GOT3 (cell line): ENCODE data around the gene SEMA3F.

Experiments used
- DNase-seq: peaks from one replicate; lab custom pipeline; 2025; ENCODE audit warnings: mixed read lengths; lab: John Stamatoyannopoulos, UW

The SEMA3F gene

DNA sequence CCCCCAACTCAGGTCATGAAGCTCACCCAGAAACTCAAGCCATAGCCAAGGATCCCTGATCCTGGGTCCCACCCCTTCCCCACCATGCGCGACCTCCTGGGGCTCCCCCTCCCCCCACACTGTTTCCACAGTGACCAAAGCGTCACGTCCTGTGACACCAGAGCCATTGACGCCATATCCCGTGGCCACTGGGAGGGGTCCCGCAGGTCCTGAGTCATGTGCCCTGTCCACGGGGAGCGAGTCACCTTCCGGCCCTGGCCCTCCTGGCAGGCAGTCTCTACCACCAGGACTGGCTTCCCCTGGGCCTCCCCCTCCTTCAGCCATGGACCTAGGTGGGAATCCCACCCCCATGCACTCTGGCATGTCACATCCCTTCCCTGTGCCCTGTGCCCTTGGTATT is 15.6 kb downstream of the SEMA3F start:
- DNase-seq, result no peak

GRCh38 chr3:50171540-50172301 is 16.6 kb downstream of the SEMA3F start:
- DNase-seq, result no peak

DNA sequence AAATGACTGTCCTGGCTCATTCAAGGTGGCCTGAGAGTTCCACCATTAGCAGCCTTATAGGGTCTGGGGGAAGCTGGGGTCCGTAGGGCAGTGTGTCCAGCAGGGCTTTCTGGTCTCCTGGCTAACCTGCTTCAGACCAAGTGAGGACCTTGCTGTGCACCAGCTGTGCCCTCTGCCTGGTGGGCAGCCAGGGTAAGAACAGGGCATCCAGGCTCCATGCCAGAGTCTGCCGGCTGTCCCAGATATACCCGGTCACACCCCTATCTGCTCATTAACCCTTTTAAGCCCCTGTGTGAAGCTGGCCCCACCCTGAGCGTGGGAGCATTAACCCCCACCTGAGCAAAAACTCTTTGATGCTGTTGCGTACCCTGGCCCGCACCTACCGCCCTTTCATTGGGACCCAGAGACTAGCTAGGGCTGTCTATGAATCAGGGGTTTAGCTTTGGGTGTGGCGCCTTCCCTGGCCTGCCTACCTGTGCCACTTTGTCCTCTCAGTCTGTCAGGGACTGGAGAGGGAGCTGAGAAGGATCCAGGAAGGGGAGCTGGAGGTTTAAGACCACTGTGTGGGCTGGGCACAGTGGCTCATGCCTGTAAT is 17.6 kb downstream of the SEMA3F start:
- no peak for DNase-seq

- DNase-seq, result no peak
These were observed 18.8 kb downstream of the SEMA3F start for GRCh38 chr3:50173685-50174516.

GRCh38 chr3:50174517-50174895 is 19.4 kb downstream of the SEMA3F start:
- no peak for DNase-seq

DNA sequence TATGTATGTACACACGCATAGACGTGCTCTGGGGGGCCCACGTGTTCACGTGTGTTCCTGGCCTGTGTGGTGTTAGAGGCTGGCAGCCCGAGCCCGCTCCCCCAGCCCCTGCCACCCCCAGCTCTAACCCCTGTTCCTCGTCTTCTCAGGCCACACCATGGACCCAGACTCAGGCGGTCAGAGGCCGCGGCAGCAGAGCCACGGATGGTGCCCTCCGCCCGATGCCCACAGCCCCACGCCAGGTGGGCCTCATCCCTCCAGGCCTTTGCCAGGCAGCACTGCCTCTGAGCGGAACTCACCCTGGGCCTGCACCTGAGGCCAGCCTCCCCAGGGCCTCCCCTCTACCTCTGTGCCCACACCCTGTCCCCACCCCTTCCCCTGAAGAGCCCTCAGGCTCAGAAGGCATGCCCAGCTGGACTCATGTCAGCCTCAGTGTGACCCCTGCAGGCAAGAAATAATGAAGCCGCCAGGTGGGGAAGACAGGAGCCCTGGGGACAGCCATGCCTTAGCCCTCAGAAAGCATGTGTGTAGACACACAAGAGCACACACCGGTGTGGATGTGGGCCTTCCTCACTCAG is 19.9 kb downstream of the SEMA3F start:
- DNase-seq, result no peak

- no peak for DNase-seq
These were observed 22.2 kb downstream of the SEMA3F start for GRCh38 chr3:50177346-50177745.

GRCh38 chr3:50179710-50180109 is 24.6 kb downstream of the SEMA3F start:
- no peak for DNase-seq

GRCh38 chr3:50181985-50182384 is 26.9 kb downstream of the SEMA3F start:
- no peak for DNase-seq

DNA sequence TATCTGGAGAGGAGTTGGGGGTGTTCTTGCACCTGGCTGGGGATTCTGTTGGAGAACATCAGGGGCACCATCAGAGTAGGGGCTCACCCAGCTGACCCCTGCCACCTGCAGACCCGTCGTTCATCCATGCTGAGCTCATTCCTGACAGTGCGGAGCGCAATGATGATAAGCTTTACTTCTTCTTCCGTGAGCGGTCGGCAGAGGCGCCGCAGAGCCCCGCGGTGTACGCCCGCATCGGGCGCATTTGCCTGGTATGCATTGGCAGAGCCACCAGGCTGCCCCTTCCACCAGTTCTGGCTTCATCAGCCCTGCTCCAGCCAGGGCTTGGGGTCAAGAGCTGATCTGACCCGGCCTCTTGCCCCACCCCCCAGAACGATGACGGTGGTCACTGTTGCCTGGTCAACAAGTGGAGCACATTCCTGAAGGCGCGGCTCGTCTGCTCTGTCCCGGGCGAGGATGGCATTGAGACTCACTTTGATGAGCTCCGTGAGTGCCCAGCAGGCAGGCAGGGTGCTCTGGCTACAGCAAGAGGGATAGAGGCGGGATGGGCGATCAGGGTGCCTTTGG is 27.5 kb downstream of the SEMA3F start:
- DNase-seq, result no peak

GRCh38 chr3:50183755-50184154 is 28.6 kb downstream of the SEMA3F start:
- DNase-seq, result no peak

GRCh38 chr3:50184242-50184978 is 29.3 kb downstream of the SEMA3F start:
- DNase-seq, result no peak

DNA sequence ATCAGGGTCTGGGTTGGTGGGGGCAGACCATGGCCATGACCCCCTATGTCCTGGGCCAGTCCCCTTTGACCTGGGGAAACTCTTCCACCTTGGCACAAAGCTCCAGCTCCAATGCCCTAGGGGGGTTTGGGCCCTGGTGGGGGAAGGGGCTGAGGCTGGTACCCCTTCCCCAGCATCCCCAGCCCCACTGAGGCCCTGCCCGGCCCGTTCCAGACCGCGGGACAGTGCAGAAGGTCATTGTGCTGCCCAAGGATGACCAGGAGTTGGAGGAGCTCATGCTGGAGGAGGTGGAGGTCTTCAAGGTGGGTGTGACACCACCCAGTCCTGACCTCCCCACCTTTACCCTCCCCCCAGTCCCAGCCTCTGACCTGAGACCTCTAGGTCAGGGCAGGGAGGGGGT is 30.1 kb downstream of the SEMA3F start:
- no peak for DNase-seq

DNA sequence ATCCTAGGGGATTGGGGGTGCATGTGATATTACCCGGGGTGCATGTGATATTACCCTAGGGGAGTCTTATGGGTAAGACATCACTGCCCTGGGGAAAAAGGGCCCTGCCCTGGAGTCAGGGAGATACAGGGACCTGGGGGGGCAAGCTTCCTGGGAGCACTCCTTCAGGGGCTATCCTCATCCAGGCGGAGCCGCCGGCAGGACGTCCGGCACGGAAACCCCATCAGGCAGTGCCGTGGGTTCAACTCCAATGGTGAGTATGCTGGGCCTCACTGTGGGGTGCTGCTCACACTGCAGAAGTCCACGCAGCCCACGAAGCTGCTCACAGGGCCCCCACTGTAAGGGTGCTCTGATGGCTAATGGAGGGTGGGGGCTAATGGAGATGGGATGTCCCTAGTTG is 31.0 kb downstream of the SEMA3F start:
- no peak for DNase-seq

GRCh38 chr3:50187750-50188149 is 32.6 kb downstream of the SEMA3F start:
- no peak for DNase-seq

DNA sequence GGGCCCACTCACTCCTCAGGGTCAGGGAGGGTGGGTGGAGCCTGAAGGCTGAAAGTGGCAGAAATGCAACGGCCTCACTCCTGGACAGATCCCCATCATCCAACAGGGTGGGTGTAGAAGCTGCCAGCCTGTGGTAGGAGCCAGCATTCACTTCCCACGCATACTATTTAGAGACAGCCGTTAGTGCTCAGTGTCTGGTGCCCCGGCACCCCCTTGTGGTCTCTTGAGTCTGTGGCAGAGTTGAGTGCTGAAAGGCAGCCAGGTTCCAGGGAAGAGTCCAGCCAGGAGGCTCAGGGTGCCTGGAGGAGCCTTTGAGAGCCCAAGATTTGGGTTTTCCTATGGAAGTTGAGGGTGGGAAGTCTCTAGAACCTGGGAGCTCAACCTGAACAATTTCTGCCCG is 34.1 kb downstream of the SEMA3F start:
- DNase-seq, result peak; percentile 26

DNA sequence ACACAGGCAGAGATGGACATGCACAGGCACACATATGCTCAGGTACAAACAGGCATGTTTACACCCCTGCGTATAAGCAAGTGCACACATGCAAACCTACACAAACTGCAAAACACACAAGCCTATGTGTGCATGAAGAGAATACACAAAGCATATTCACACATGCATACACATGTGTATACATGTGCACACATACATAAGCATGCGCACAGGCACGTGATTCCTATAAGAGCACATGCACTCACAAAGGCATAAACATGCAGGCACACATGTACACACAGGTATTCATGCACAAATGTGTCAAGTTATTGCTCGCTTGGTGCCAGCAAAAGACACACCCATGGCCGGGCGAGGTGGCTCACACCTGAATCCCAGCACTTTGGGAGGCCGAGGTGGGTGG is 34.9 kb downstream of the SEMA3F start:
- DNase-seq, result no peak

DNA sequence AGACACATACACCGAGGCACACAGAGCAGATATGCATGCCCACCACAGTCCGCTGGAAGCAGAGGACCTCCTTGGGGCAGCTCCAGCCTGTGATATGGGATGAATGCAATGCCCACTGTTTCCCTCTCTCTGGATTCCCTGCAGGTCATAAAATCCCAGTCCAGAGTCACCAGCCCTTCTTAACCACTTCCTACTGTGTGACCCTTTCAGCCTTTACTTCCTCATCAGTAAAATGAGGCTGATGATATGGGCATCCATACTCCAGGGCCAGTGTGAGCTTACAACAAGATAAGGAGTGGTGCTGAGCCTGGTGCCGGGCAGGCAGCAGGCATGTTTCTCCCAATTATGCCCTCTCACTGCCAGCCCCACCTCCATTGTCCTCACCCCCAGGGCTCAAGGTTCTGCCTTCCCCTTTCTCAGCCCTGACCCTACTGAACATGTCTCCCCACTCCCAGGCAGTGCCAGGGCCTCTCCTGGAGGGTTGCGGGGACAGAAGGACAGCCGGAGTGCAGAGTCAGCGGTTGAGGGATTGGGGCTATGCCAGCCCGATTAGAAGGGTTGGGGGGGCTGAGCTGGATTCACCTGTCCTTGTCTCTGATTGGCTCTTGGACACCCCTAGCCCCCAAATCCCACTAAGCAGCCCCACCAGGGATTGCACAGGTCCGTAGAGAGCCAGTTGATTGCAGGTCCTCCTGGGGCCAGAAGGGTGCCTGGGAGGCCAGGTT is 36.0 kb downstream of the SEMA3F start, which contains the start of gene GNAT1:
TSS of gene GNAT1 (plus strand) at position 675 of the 725 bp plus-strand sequence. CDS start 116 bp downstream, outside the sequence.
- DNase-seq, result no peak

DNA sequence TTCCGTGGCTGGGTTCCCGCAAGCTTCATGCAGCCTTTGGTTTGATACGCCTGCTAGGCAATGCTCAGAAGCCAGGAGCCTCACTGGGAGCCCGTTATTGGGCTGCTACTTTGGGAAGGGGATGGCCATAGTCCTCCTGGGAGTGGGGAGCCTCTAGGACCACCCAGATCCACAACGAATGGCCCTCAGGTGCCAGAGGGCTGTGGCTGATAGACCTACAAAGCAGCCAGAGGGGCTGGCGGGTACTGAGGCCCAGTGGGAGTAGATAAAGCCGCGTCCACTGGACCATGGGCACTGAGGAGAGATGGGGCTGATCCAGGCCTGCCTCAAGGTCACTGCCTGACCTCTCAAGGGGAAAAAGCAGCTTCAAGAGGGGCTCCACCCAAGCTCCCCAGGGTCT is 37.0 kb downstream of the SEMA3F start:
- no peak for DNase-seq

DNA sequence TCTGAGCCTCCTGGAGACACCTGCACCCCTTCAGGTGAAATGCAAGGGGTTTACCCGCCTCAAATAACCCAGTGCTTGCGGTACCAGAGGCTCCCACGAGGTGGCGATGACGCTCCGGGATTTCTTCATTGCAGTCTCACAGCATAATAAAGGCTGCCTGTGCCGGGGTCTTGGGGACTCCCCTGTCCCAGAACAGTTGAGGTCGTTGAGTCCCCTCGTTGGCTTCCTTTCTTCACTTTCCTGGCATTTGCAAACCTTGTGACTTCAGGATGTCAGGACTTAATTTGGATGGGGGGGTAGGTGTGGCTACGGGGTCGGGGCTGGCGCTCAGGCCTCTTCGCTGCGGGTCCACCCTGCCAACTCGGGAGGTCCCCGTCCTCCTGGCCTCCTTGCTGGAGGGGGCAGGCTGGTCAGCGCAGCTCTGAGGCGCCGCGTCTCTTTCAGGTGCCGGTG is 37.6 kb downstream of the SEMA3F start:
- no peak for DNase-seq

DNA sequence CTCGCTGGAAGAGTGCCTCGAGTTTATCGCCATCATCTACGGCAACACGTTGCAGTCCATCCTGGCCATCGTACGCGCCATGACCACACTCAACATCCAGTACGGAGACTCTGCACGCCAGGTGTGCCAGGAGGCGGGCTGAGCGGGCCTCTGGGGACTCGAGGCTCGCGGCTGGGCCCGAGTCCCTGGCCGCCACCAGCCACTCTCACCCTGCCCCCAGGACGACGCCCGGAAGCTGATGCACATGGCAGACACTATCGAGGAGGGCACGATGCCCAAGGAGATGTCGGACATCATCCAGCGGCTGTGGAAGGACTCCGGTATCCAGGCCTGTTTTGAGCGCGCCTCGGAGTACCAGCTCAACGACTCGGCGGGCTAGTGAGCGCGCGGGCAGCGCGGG is 38.2 kb downstream of the SEMA3F start:
- DNase-seq, result no peak
